ENCODE data around the gene RNH1.

RNH1 gene

DNA sequence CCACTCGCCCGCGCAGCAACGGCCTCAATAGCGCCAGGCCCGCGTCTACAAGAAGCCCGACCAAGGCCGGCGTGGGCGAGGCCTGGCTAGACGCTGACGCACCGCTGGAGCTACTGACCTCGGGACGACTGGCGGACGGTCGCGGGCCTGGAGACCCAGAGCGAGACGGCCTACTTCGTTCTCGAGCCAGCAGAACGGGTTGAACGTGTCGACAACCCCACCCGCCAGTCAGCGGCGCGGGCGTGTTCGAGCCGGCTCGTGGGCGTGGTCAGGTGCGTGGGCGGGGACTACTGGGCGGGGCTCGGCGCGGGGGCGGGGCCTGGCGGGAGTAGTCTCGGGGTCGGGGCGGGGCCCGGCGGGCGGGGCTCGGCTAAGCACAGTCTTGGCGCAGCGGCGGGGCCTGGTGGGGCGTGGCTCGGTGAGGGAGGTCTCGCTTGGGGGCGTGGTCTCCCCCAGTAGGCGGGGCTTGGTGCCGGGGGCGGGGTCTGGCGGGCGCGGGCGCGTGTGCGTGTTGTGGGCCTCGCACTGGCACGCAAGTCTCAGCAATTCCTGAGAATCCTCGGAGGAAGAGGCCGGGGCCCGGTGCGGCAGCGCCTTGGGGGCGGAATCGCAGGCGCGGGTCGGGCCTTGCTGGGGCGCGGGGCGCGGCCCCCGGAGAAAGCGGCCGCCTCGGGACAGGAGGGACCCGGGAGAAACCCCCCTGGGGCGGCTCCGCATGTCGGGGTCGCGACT is at the start of gene RNH1:
RNH1 (minus strand) TSS at position 248 of the 732 bp plus-strand sequence. CDS start 5,080 bp downstream, outside the sequence.
- peak; percentile 35 for DNase-seq

DNA sequence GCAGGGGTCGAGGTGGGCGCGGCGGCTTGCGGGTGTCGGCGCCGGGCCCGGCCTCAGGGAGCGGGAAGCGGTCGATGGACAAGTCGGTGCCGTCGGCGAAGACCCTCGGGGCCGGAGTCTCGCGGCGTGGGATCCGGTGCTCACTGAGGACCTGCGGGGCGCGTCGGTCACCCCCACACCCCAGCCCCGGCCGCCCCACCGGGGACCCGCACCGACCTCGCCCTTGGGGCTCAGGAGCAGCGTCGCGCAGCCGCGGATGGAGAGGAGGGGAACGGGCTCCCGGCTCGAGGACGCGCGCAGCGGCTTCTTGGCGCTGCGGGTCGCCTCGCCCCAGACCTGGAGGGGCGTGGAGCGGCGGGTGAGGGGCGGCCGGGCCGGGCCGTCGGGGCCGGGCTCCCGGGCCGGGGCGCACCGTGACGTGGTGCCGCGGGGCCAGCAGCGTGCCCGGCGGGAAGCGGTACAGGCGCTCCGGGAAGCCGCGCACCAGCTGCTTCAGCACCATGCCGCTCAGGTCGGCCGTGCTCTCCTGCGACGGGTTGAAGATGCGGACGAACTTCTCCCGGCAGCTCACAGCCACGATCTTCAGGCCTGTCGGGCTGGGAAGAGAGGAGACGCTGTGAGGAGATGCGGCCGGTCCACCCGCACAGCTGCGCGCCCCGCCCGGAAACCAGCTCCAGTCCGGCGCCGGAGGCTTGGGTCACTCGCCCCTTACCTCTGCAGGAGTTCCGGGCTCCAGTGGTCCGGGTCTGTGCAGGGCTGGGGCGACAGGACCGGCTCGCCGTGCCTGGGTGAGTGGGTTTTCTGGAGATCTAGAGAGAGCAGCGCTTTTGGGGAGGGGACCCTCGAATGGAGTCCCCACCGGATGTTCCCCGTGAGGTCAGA is 49.0 kb upstream of the RNH1 start:
- DNase-seq = no peak

DNA sequence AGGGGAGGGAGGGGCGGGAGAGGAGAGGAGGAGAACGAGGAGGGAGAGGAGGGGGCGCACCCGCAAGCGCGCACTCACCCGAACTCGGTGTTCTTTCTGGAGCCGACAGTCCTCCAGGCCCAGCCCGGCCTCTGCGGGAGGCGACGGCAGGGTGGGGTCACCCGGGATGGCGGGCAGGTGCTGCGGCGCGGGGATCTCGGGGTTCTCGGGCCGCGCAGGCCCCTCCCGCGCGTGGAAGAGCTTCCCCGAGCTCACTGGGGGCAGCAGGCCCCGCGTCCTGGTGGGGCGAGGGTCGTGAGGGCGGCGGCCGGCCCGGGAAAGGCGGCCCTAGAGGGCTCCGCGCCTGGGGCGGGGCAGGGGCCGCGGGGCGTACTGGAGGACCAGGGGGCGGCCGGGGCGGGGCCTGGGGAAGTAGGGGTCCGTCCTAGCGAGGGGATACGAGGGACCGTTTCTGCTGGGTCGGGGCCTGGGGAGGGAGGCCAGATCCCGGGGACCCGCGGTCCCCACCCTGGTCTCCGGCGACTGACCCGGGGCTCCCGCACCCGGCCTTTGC is 48.3 kb upstream of the RNH1 start:
- no peak for DNase-seq

DNA sequence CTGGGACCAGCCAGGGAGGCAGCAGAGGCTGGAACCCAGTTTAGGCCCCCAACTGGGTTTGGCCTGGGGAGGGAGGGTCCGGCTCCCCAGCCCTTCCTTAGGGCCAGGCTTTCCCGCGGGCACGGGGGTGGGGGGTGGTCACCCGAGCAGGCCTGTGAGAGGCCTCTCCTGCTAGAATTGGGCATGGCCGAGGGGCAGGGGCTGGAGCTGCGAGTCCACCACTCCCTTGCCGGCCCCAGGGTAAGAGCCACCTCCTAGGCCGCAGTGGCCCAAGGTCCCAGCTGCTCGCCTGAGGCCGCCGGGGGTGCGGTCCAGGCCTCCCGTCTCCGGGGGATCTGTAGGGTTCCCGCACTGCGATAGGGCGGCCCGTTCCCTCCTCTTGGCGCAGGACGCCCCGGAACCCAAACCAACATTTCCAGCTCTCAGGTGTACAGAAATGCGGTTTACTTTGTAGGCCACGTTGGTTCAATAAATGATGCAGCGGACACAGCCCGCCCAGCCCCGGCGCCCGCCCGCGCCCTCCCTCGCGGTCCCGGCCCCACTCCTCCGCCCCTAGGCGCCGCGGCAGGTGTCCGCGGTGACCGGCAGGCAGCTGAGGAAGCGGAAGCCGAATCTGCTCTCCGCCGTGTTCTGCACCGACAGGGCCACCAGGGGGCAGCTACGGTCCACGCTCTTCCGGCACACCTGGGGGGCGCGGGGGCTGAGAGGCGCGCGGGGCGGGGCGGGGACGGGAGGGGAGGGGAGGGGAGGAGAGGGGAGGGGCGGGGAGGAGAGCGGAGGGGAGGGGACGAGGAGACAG is 47.6 kb upstream of the RNH1 start:
- no peak for DNase-seq

DNA sequence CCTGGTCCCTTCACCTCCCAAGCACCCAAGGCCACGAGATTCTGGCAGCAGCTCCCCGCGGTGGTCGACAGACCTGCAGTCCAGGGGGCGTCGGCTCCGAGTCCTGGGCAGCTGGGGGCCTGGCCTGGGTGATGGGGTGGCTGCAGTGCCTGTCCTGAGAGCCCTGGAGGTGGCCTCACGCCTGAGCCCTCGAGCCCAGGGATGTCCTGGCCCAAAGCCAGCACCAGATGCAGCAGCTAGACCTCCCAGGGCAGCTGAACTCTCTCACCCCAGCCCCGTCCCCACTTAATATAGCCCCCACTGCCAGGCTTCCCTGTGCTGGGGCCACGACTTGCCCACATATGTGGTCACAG is 46.9 kb upstream of the RNH1 start:
- DNase-seq = no peak

DNA sequence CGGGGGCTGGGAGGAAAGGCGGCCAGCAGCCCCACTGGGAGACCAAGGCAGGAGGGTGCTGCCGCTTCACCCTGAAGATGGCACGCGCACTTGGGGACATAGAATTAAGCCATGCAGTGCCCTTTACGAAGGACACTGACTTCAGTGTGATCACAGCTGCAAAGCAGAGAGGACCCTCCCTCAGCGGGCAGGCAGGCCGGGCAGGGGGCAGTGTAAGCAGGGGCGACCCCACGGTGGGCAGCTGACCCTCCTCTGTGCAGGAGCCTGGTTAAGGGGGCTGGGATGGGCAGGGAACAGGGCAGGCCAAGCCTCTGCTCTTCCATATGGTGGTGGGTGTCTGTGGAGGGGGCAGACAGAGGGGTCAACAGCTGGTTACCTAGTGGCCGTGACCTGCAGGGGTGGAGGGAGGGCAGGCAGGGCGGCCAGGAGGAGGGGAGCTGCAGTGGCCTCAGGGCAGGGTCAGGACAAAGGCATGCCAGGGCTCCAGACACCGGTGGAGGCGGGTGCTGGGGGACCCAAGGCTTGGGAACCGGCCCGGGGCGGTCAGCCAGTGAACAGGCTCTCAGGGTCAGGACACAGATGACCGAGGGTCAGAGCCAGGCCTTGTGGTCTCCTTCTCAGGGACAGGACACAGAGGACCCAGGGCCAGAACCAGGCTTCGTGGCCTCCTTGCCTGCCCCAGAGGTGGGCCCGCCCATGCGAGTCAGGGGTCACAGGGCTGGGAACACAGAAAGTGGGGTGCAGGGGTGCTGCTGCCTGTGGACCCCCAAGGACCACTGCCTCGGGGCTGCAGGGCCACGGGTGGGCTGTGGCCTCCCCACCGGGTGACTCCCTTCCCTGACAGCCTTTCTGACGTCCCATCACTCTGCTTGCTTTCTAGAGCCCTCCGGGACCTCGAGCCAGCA is 46.3 kb upstream of the RNH1 start:
- no peak for DNase-seq

DNA sequence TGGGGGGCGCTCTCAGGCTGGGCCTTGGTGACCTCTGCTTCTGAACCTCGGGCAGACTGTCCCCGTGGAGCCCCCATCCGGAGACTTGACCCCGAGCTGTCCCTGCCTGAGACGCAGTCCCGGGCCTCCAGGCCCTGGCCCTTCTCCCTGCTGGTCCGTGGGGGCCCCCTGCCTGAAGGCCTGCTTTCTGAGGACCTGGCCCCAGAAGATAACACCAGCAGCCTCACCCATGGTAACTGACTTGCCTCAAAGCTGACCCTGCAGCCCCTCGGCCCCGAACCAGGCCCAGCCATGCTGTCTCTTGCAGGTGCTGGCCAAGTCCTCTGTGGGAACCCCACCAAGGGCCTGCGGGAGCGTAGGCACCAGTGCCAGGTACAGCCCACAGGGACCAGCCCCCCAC is 44.6 kb upstream of the RNH1 start:
- no peak for DNase-seq

DNA sequence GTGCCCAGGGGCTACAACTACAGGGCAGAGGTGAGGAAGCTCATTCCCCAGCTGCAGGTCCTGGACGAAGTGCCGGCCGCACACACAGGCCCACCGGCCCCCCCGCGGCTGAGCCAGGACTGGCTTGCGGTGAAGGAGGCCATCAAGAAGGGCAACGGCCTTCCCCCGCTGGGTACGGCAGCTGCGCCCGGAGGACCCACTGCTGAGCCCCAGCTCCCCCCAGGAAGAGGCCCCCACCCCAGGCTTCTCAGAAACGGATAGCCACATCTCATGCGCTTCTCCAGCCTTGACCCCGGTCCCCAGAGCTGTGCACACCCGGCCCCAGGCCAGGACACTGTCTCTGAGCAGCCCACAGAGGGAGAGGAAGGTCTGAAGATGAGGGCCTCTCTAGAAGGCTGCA is 44.1 kb upstream of the RNH1 start:
- no peak for DNase-seq

DNA sequence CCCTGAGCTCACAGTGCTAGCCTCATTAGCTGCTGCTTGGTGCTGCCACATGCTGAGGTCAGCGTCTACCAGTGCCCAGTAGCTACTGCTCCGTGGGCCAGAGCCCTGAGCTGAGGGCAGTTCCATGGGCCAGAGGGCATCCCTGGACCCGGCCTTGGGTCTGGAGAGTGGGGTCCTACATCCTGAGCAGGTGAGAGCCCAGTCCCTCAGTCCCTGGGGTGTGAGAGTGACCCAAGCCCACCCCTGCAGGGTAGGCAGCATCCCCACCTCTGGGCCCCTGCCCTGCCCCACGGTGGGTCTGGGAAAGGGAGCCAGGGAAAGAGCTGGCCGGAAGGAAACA is 43.7 kb upstream of the RNH1 start:
- DNase-seq = no peak

DNA sequence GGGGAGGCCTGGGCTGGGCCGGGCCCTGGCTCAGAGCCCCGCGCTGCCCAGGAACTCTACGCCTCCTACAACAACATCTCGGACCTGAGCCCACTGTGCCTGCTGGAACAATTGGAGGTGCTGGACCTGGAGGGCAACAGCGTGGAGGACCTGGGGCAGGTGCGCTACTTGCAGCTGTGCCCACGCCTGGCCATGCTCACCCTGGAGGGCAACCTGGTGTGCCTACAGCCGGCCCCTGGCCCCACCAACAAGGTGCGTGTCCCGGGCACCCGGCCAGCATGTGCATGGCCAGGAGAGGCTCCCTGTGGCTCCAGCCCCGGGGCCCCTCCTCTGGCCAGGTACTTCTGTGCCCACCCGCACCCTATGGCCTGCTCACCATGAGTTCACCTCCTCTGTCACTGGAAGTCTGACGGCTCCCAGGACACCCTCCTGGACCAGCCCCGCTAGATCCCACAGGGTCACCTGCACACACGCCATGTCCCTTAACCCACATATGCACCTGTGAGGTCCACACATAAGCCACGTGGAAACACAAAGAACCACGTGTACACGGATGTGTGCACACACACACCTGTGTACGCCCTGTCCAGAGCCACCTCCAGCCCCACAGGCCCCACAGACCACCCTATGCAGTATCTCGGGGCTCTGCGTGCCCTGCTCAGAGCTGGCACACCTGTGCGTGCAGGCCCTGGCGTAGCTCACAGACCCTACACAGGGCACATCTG is 43.1 kb upstream of the RNH1 start:
- DNase-seq = no peak

DNA sequence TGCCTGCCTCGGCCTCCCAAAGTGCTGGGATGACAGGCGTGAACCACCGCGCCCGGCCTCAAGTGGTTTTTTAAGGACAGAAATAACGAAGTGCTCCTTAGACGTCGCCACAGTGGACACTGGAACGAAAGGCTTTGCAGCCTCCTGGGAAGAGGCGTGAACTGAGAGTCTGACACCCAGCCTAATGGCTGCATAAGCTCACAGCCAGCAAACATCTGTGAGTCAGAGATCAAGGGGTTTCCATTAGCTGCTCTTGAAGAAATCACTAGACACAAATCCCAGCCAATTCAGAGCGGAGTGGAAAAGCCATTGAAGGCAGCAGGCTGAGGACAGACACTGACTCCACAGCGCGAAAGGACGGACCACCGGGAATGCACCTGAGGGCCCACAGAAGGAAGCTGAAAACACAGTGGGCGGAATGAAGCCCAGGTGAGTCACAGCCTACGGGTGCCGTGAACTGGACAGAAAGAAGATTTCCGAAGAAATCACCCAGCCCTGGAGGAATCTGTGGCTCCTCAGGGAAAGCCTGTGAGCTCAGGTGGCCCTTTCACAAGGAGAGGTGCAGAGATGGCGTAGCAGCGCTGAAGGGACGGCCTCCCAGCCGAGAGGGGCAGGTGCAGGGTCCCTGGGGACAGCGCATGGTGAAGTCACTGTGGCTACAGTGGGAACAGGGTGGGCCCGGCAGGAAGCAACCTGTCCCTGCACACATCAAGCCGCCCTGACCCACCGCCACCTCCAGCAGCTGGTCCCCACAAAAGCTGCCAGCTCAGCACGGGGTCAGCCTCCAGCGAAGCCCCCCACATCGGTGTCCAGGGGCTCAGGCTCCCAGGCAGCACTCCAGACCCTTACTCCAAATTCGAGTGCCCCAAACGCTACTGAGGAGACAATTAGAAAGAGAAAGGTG is 41.9 kb upstream of the RNH1 start:
- DNase-seq = no peak

DNA sequence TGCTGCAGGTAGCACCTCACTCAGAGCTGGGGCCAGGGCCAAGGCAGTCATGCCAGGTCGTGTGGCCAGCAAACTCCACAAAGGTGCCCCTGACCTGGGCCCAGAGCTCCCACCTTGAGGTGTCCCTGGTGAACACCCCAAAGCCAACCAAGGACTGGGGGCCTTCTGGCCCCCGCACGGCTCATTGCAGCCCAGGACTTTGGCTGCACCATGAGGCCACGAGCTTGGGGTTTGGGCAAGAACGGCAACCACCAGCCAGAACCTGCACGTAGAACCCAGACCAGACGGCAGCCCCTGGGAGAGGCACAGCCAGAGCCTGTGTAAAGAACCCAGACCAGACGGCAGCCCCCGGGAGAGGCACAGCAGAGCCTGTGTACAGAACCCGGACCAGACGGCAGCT is 38.1 kb upstream of the RNH1 start:
- no peak for DNase-seq

DNA sequence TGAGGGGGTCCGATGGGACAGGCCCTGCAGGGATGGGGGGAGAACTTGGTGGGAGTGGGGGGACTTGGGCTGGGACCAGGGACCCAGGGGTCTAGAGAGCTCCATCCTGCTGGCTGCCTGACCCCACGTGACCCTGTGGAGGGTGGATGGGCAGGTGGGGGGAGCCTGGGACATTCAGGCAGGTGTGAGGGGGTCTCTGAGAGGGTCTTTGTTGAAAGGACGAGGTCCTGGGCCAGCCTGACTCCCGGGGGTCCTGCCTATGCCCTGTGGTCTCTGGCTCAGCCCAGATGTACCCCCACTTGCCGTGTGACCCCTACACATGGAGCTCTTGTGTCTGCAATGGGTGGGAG is 37.8 kb upstream of the RNH1 start:
- DNase-seq = no peak

DNA sequence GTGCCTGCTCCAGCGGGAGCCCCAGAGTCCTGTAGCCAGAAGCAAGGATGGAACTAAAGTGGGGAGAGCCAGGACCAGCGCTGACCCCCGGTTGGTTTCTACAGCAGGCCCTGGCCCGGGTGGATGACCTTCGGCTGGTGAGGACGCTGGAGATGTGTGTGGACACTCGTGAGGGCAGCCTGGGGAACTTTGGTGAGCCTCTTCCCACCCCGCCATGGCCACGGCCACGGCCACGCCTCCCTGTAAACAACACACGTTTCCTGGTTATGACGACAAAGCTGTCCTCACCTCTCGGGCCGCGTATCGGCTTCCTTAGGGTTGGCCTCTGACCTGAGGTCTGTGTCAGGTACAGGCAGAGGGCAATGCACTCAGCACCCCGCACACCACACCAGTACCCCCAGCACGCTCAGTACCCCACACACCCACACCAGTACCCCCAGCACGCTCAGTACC is 34.4 kb upstream of the RNH1 start:
- no peak for DNase-seq

DNA sequence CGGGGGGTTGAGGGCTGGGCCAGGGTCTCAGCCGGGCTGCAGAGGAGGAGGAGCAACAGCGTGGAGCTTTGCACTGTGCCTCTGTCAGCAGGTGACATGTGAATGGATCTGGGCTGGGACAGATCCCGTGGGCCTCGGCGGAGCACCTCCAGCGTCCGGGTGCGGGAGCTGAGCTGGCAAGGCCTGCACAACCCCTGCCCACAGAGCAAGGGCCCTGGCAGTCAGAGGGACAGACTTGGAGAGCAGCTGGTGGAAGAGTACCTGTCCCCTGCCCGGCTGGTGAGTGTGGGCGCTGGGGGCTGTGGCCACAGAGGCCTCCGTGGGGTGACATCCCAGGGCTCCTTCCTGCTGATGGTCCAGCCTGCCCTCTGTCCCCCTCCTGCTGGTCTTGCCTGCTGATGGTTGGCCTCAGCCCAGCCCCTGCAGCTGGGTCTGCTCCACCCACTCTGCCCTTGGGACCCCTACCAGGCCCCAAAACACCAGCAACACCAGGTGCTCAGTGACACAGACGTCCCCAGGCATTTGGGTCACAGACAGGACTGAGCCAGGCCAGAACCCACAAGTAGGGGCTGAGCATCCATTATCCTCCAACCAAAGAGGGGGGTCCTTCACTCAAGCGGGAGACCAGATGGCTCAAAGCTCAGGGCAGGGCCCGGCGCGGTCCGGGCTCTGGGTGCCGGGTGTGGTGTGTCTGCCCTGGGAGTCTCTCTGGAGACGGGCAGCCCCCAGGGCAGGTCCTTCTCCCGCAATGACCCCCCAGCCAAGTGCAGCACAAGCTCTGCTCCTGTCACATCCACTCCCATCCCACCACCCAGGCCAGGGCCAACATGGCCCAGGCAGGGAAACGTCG is 33.8 kb upstream of the RNH1 start:
- no peak for DNase-seq

DNA sequence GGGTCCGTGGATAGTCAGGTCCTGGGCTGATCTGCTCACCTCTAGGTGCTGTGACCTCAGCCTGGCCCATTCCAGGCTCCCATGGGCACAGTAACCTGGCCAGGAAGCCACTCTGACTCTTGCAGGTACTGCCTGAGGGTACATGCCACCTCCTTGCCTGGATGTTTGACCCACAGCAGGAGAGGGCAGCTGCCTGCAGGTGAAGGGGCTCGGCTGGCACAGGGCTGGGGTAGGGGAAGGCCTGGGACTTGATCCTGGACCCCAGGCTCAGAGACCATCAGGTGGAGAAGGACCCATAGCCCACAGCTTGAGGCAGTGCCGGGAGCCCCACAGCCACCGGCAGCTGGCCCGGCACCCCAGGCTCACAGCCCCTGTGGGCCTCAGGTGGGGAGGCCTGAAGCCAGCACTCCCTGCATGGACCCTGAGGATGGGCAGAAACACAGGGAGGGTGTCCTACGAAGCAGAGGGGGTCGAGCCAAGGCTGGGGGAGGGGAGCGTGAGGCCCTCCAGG is 33.0 kb upstream of the RNH1 start:
- DNase-seq = no peak

DNA sequence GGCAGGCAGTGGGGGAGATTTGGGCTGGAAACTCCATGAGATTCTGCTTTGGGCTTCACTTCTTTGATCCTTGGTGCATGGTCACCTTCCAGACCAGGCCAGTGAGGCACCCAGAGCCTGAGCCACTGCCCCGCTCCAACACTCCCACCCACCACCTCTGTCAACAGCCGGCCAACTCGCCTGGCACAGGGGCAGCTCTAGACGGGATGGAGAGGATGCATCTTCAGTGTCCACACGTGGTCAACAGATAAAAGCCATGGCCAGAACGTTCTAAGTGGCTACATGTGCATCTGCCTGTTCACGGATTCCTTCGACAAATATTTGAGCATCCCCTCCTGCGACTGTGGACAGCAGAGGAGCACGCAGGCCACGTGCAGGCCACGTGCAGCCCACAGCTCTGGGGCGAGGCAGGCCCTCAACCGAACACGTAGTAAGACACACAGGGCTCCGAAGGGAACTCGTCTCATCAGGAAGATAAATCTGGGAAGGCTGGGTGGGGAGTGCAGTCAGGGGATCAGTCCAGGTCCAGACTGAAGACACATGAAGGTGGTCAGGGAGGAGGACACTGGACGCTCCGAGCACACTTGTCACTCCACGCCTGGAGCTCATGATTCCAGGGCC is 31.5 kb upstream of the RNH1 start:
- DNase-seq = no peak

DNA sequence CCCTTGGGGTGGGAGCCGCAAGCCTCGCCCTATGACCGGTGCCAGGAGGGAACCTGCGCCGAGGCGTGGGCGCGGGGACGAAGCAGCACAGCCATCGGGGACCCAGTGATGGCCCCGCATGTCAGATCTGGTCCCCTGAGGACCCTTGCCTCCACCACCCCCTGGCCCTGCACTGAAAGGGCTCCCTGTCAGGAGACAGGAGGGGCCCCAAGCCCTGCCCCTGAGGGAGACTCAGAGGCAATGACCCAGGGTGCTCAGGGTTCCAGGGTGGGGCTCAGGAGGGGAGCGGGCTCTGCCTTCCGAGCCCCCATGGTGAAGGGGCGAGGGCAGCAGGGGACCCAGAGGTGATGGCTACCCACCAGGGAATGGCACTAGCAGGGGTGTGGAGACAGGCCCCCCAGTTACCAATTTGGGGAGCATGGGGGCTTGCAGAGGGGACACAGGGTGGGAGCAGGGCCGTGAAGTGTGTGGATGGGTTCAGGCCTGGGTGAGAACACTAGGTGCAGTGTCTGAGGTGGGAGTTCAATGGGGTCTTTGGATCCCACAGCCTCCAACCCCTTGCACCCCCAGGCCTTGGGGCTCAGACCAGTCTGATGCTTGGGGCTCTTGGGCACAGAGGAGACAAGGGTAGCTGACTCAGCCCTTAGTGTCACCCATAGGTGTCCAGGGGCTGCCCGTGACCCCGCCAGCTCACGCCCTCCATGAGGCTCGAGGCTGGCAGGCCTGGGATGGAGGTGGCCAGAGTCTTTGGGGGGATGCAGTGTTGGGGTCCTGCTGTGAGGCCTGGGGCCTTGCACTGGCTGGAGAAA is 30.8 kb upstream of the RNH1 start:
- no peak for DNase-seq
